Measurements from ENCODE around the gene SLC25A38.
"Not testable (repeated sequence)": the region's sequence is repeated elsewhere in the genome, so short reads cannot be mapped to it uniquely, and the experiment has no call there.

DNA sequence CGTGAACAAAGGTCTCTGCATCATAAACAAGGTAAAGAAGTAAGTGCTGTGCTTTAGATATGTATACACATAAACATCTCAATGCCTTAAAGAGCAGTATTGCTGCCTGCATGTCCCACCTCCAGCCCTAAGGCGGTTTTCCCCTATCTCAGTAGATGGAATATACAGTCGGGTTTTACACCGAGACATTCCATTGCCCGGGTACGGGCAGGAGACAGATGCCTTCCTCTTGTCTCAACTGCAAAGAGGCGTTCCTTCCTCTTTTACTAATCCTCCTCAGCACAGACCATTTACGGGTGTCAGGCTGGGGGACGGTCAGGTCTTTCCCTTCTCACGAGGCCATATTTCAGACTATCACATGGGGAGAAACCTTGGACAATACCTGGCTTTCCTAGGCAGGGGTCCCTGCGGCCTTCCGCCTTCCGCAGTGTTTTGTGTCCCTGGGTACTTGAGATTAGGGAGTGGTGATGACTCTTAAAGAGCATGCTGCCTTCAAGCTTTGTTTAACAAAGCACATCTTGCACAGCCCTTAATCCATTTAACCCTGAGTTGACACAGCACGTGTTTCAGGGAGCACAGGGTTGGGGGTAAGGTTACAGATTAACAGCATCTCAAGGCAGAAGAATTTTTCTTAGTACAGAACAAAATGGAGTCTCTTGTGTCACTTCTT is 35.5 kb downstream of the SLC25A38 start:
- TF ChIP-seq, protein P1, sequence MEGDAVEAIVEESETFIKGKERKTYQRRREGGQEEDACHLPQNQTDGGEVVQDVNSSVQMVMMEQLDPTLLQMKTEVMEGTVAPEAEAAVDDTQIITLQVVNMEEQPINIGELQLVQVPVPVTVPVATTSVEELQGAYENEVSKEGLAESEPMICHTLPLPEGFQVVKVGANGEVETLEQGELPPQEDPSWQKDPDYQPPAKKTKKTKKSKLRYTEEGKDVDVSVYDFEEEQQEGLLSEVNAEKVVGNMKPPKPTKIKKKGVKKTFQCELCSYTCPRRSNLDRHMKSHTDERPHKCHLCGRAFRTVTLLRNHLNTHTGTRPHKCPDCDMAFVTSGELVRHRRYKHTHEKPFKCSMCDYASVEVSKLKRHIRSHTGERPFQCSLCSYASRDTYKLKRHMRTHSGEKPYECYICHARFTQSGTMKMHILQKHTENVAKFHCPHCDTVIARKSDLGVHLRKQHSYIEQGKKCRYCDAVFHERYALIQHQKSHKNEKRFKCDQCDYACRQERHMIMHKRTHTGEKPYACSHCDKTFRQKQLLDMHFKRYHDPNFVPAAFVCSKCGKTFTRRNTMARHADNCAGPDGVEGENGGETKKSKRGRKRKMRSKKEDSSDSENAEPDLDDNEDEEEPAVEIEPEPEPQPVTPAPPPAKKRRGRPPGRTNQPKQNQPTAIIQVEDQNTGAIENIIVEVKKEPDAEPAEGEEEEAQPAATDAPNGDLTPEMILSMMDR (IDR thresholded peaks at IDR 0.05; ENCODE audit: low read length): not testable (repeated sequence)
- TF ChIP-seq EZH2phosphoT487 (IDR thresholded peaks at IDR 0.05; ENCODE audit: low read length); EZH2 (optimal IDR thresholded peaks at IDR 0.05; ENCODE audit: low read depth, low read length): not testable (repeated sequence)

Measured in MM.1S (cell line).